GM18873 (cell line): ENCODE measurements around the gene SH3BGRL.

Experiments
- ATAC-seq: cut with Tn5 transposase; IDR thresholded peaks from one replicate; pipeline ENCODE4 v1.9.1; 2021; ENCODE audit warnings: mild to moderate bottlenecking, moderate library complexity, moderate number of reproducible peaks; ENCODE audit not compliant: unreplicated experiment, low FRiP score

SH3BGRL gene

GRCh38 chrX:81201671-81202455 lies at the start of gene SH3BGRL, which contains the start of gene HMGN5:
Gene SH3BGRL, plus strand, starts transcription at chrX:81202102. Its CDS starts 99 bp downstream, at chrX:81202201.
Gene HMGN5, minus strand, starts transcription at chrX:81201913. Its CDS starts 80,364 bp downstream, at chrX:81121549.
- ATAC-seq = peak; percentile 90

GRCh38 chrX:81168391-81168790 lies 33.5 kb upstream of the SH3BGRL start:
- no peak for ATAC-seq

- no peak for ATAC-seq
These were observed 27.6 kb upstream of the SH3BGRL start for GRCh38 chrX:81174286-81174685.

GRCh38 chrX:81195259-81195658 lies 6.6 kb upstream of the SH3BGRL start:
- ATAC-seq = no peak

GRCh38 chrX:81195712-81196111 lies 6.2 kb upstream of the SH3BGRL start:
- peak; percentile 79 for ATAC-seq

GRCh38 chrX:81201071-81201470 lies 831 bp upstream of the SH3BGRL start:
- ATAC-seq = no peak

- ATAC-seq = no peak
These were observed 536 bp downstream of the SH3BGRL start for GRCh38 chrX:81202456-81202819.

GRCh38 chrX:81202943-81203342 lies 1.0 kb downstream of the SH3BGRL start:
- no peak for ATAC-seq

GRCh38 chrX:81205551-81205950 lies 3.6 kb downstream of the SH3BGRL start:
- ATAC-seq = no peak

- ATAC-seq = no peak
These were observed 4.6 kb downstream of the SH3BGRL start for GRCh38 chrX:81206476-81206875.

- no peak for ATAC-seq
These were observed 7.0 kb downstream of the SH3BGRL start for GRCh38 chrX:81208916-81209315.

- no peak for ATAC-seq
These were observed 13.8 kb downstream of the SH3BGRL start for GRCh38 chrX:81215685-81216084.

- ATAC-seq = no peak
These were observed 27.3 kb downstream of the SH3BGRL start for GRCh38 chrX:81229229-81229628.

- no peak for ATAC-seq
These were observed 28.0 kb downstream of the SH3BGRL start for GRCh38 chrX:81229901-81230300.

GRCh38 chrX:81231476-81231875 lies 29.6 kb downstream of the SH3BGRL start:
- no peak for ATAC-seq

- ATAC-seq = no peak
These were observed 30.3 kb downstream of the SH3BGRL start for GRCh38 chrX:81232218-81232617.

GRCh38 chrX:81237516-81237915 lies 35.6 kb downstream of the SH3BGRL start:
- no peak for ATAC-seq

GRCh38 chrX:81238166-81238565 lies 36.3 kb downstream of the SH3BGRL start:
- ATAC-seq = no peak

GRCh38 chrX:81240701-81241331 lies 38.9 kb downstream of the SH3BGRL start:
- ATAC-seq = no peak

- no peak for ATAC-seq
These were observed 39.9 kb downstream of the SH3BGRL start for GRCh38 chrX:81241753-81242152.

- ATAC-seq = no peak
These were observed 54.0 kb downstream of the SH3BGRL start for GRCh38 chrX:81255876-81256275.

- ATAC-seq = no peak
These were observed 55.9 kb downstream of the SH3BGRL start for GRCh38 chrX:81257817-81258216.
